Glomerular endothelial cell (primary cell): Measurements from ENCODE around the gene CSNK1G2. TPM values are rescaled to one million over a fixed set of nuclear protein-coding genes. Genes with fewer than 3 reads are reported as not detected.

Experiments
- DNase-seq: peaks from one replicate; pipeline ENCODE4 v3.0.0-alpha.2; 2011; ENCODE audit warnings: low read depth, low spot score; ENCODE audit errors: extremely low read depth
- total RNA-seq: library from RNA; depleted of rRNA; stranded (reverse); fragments of >200 nt; gene quantifications from 2 replicates; pipeline ENCODE4 v1.2.3, GENCODE V29; 2015

The CSNK1G2 gene
- total RNA-seq, 1 donor from 2014 or later = 102 TPM

GRCh38 chr19:1962674-1963073, 21.7 kb downstream of the CSNK1G2 start:
- no peak for DNase-seq

- DNase-seq = no peak
Measured at GRCh38 chr19:1967087-1967608, 26.2 kb downstream of the CSNK1G2 start.

GRCh38 chr19:1968279-1969175, 27.6 kb downstream of the CSNK1G2 start:
- no peak for DNase-seq

- DNase-seq = no peak
Measured at GRCh38 chr19:1969176-1970002, 28.4 kb downstream of the CSNK1G2 start.

GRCh38 chr19:1970003-1970805, 29.2 kb downstream of the CSNK1G2 start:
- no peak for DNase-seq

GRCh38 chr19:1970806-1971502, 30.0 kb downstream of the CSNK1G2 start:
- no peak for DNase-seq

- no peak for DNase-seq
Measured at GRCh38 chr19:1974381-1975161, 33.6 kb downstream of the CSNK1G2 start.

- no peak for DNase-seq
Measured at GRCh38 chr19:1975162-1975480, 34.1 kb downstream of the CSNK1G2 start.

GRCh38 chr19:1977120-1977519, 36.1 kb downstream of the CSNK1G2 start:
- DNase-seq = no peak

- DNase-seq = no peak
Measured at GRCh38 chr19:1978346-1978894, 37.4 kb downstream of the CSNK1G2 start.

- no peak for DNase-seq
Measured at GRCh38 chr19:1979017-1979416, 38.0 kb downstream of the CSNK1G2 start.

- no peak for DNase-seq
Measured at GRCh38 chr19:1979642-1980041, 38.7 kb downstream of the CSNK1G2 start.

GRCh38 chr19:1980091-1980808, 39.3 kb downstream of the CSNK1G2 start:
- DNase-seq = no peak

- DNase-seq = no peak
Measured at GRCh38 chr19:1980809-1981181, 39.8 kb downstream of the CSNK1G2 start.

GRCh38 chr19:1981253-1981652, 40.3 kb downstream of the CSNK1G2 start:
- no peak for DNase-seq

GRCh38 chr19:1984357-1984756, 43.4 kb downstream of the CSNK1G2 start:
- no peak for DNase-seq

GRCh38 chr19:1985588-1986356, 44.8 kb downstream of the CSNK1G2 start:
- no peak for DNase-seq
